Keratinocyte (primary cell): Measurements from ENCODE around the gene SLC6A5. TPM values are rescaled to one million over a fixed set of nuclear protein-coding genes. Genes with fewer than 3 reads are reported as not detected.

ENCODE experiments used
- DNase-seq: peaks from one replicate; pipeline ENCODE4 v3.0.0-alpha.2; 2011; ENCODE audit warnings: low read depth, missing footprints, low spot score
- FAIRE-seq: peaks from 2 replicates; lab custom pipeline; 2011; peaks lifted over from hg19 to GRCh38; lab: Jason Lieb, UNC
- H2AFZ ChIP-seq: 2 replicates; pipeline ENCODE4 v1.6.0; 2012; ENCODE audit warnings: low read length, control low read depth, inconsistent platforms; ENCODE audit not compliant: control insufficient read depth
- H3K27ac ChIP-seq: 2 replicates; pipeline ENCODE4 v1.5.1; 2011; ENCODE audit warnings: low read length; ENCODE audit not compliant: control insufficient read depth, insufficient read depth
- H3K27me3 ChIP-seq: 3 replicates; pipeline ENCODE4 v1.6.0; 2011; ENCODE audit warnings: low read length; ENCODE audit not compliant: control insufficient read depth, insufficient read depth; ENCODE audit errors: extremely low read depth
- H3K36me3 ChIP-seq, 2 experiments: 2 replicates in 1 of 2; 3 replicates in 1 of 2; pipeline ENCODE4 v1.5.1; 2011; ENCODE audit warnings: low read length in 2 of 2, mild to moderate bottlenecking in 1 of 2; ENCODE audit not compliant: control insufficient read depth in 2 of 2, insufficient read depth in 2 of 2; ENCODE audit errors: extremely low read depth in 1 of 2
- H3K4me1 ChIP-seq: 3 replicates; pipeline ENCODE4 v1.5.1; 2011; ENCODE audit warnings: low read length; ENCODE audit not compliant: control insufficient read depth, insufficient read depth; ENCODE audit errors: extremely low read depth
- H3K4me2 ChIP-seq: 3 replicates; pipeline ENCODE4 v1.6.0; 2011; ENCODE audit warnings: low read depth, low read length; ENCODE audit not compliant: control insufficient read depth, insufficient read depth; ENCODE audit errors: extremely low read depth
- H3K4me3 ChIP-seq, 3 experiments: fragments of 200-600 bp in 1 of 3; sonication (generic) in 1 of 3; 2 replicates in 2 of 3; 3 replicates in 1 of 3; pipeline ENCODE4 v1.5.1; 2011 to 2016; ENCODE audit warnings: low read length in 3 of 3, mild to moderate bottlenecking in 3 of 3, control low read depth in 2 of 3, inconsistent platforms in 1 of 3, low read depth in 1 of 3, mixed read lengths in 1 of 3, mixed run types in 1 of 3, moderate library complexity in 1 of 3; ENCODE audit not compliant: control insufficient read depth in 2 of 3, insufficient read depth in 2 of 3; ENCODE audit errors: extremely low read depth in 1 of 3
- H3K79me2 ChIP-seq: 2 replicates; pipeline ENCODE4 v1.6.0; 2012; ENCODE audit warnings: low read length; ENCODE audit not compliant: control insufficient read depth, insufficient read depth
- H3K9ac ChIP-seq: 3 replicates; pipeline ENCODE4 v1.6.0; 2011; ENCODE audit warnings: low read length; ENCODE audit not compliant: control insufficient read depth, insufficient read depth; ENCODE audit errors: extremely low read depth
- H3K9me1 ChIP-seq: 3 replicates; pipeline ENCODE4 v1.6.0; 2011; ENCODE audit warnings: low read length; ENCODE audit not compliant: control insufficient read depth, insufficient read depth; ENCODE audit errors: extremely low read depth
- H3K9me3 ChIP-seq: 2 replicates; pipeline ENCODE4 v1.5.1; 2012; ENCODE audit warnings: low read depth, low read length; ENCODE audit not compliant: control insufficient read depth
- H4K20me1 ChIP-seq: 3 replicates; pipeline ENCODE4 v1.6.0; 2011; ENCODE audit warnings: low read length; ENCODE audit not compliant: control insufficient read depth, insufficient read depth; ENCODE audit errors: extremely low read depth
- EZH2 ChIP-seq: IDR thresholded peaks from one replicate; pipeline ENCODE4 v1.6.1; 2012; ENCODE audit warnings: inconsistent platforms, mild to moderate bottlenecking, low read length, moderate library complexity
- dilution Hi-C: fragments of 300-500 bp; cut with MboI; formaldehyde crosslinking; loops from one replicate; pipeline ENCODE4 v1.7.0; 2020; ENCODE audit warnings: low sequenced_read_pairs; ENCODE audit not compliant: extremely low pct_ligation_motif_present
- polyA plus RNA-seq, 5 experiments: library from polyadenylated mRNA; depleted of rRNA in 3 of 5; stranded (reverse) in 3 of 5; stranded (forward) in 1 of 5; unstranded in 1 of 5; fragments of >200 nt; gene quantifications; 1 replicate in 1 of 5; 2 replicates in 3 of 5; 3 replicates in 1 of 5; pipeline versions ENCODE4 v1.2.1 to v1.2.3, GENCODE V29; 2011 to 2012; ENCODE audit warnings: missing spikeins in 2 of 5, low read depth in 1 of 5, low replicate concordance in 1 of 5
- TF ChIP-seq, protein P1 (sequence below), 3 experiments: IDR thresholded peaks in 1 of 3; conservative IDR thresholded peaks in 1 of 3; optimal IDR thresholded peaks in 1 of 3; 2 replicates in 2 of 3; 3 replicates in 1 of 3; pipeline versions ENCODE3 to v1.5.1; 2011; ENCODE audit warnings: low read length in 3 of 3, mild to moderate bottlenecking in 3 of 3, moderate library complexity in 2 of 3, control low read depth in 1 of 3, inconsistent platforms in 1 of 3; ENCODE audit not compliant: insufficient read depth in 2 of 3; ENCODE audit errors: extremely low read depth in 1 of 3

The SLC6A5 gene
- polyA plus RNA-seq, 1 donor (not counting 4 experiments of a cell fraction or from before 2014, with no cell fraction given): not detected

DNA sequence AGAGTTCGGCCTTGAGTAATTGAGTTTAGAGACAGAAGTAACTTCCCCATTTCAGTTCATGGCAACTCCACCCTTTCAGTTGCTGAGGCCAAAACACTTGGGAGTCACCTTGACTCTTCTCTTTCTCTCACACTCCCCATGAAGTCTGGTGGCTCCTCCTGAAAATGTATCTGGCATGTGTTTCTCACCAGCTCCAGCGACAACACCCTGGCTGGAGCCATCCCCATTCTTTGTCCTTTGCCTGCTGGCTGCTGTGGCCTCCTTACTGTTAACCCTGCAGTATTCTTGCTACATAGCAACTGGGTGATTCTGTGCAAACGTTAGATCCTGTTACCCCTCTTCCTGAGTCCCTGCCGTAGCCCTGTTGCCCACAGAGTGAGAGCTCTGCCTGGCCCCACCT, 23.8 kb downstream of the SLC6A5 start:
- no peak for FAIRE-seq
- TF ChIP-seq EZH2: no peak
- TF ChIP-seq, protein P1, sequence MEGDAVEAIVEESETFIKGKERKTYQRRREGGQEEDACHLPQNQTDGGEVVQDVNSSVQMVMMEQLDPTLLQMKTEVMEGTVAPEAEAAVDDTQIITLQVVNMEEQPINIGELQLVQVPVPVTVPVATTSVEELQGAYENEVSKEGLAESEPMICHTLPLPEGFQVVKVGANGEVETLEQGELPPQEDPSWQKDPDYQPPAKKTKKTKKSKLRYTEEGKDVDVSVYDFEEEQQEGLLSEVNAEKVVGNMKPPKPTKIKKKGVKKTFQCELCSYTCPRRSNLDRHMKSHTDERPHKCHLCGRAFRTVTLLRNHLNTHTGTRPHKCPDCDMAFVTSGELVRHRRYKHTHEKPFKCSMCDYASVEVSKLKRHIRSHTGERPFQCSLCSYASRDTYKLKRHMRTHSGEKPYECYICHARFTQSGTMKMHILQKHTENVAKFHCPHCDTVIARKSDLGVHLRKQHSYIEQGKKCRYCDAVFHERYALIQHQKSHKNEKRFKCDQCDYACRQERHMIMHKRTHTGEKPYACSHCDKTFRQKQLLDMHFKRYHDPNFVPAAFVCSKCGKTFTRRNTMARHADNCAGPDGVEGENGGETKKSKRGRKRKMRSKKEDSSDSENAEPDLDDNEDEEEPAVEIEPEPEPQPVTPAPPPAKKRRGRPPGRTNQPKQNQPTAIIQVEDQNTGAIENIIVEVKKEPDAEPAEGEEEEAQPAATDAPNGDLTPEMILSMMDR (optimal IDR thresholded peaks at IDR 0.05 in 1 of 3, IDR thresholded peaks at IDR 0.05 in 1 of 3, conservative IDR thresholded peaks at IDR 0.05 in 1 of 3; ENCODE audit: extremely low read depth in 1 of 3, insufficient read depth in 2 of 3, low read length in 3 of 3): no peak
- Histone ChIP-seq H3K9me3 (no peaks in the 10 kb centered on the region), H4K20me1 (no peaks in the 10 kb centered on the region), H3K36me3 (no peaks in the 10 kb centered on the region), H3K9me1 (no peaks in the 10 kb centered on the region), H2AFZ (no peak overlapping the region), H3K79me2 (no peaks in the 10 kb centered on the region), H3K4me3 (no peak overlapping the region), H3K9ac (no peak overlapping the region), H3K4me2 (no peak overlapping the region), H3K27me3 (peaks cover 3% of the 10 kb centered on the region), H3K4me1 (no peaks in the 10 kb centered on the region), H3K27ac (no peak overlapping the region)
- no peak for DNase-seq
- dilution Hi-C loops: loop anchor here (25.0 kb wide), 1 partner anchor 111 kb away; no protein-coding TSS in a partner anchor

DNA sequence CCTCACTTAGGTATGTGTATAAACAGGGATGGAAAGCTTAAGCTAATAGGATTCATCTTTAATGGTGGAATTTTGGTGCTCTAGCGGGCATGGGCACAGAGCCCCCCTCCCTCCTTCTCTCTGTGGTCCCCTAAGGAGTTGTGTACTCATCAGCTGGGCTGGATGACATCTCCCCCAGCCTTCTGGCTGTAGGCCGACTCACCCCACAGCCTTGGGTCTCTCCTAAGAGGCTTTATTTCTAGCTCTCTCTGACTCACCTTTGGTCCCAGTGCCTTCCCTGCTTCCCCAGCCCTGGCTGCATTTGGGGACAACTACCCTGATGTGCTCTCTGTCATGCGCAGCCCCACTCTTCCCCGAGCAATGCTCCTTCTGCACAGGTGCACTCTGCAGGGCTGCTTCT, 26.9 kb downstream of the SLC6A5 start:
- H3K9me1 ChIP-seq: no peaks in the 10 kb centered on the region
- H3K9me3 ChIP-seq: no peaks in the 10 kb centered on the region
- H3K27ac ChIP-seq: no peak overlapping the region
- no peak for TF ChIP-seq EZH2
- TF ChIP-seq, protein P1 (optimal IDR thresholded peaks at IDR 0.05 in 1 of 3, IDR thresholded peaks at IDR 0.05 in 1 of 3, conservative IDR thresholded peaks at IDR 0.05 in 1 of 3; ENCODE audit: extremely low read depth in 1 of 3, insufficient read depth in 2 of 3, low read length in 3 of 3): no peak
- no peaks in the 10 kb centered on the region for H3K27me3 ChIP-seq
- no peaks in the 10 kb centered on the region for H3K79me2 ChIP-seq
- no peaks in the 10 kb centered on the region for H4K20me1 ChIP-seq
- no peak for FAIRE-seq
- no peak overlapping the region for H3K9ac ChIP-seq
- H2AFZ ChIP-seq: no peak overlapping the region
- no peaks in the 10 kb centered on the region for H3K4me1 ChIP-seq
- H3K4me2 ChIP-seq: no peak overlapping the region
- dilution Hi-C loops: no loop called here
- no peak overlapping the region for H3K4me3 ChIP-seq
- no peaks in the 10 kb centered on the region for H3K36me3 ChIP-seq
- no peak for DNase-seq
